Astrocyte (in vitro differentiated cells and primary cell): Measurements from ENCODE around the gene TENM3.
"Not testable (repeated sequence)": the region's sequence is repeated elsewhere in the genome, so short reads cannot be mapped to it uniquely, and the experiment has no call there.

Experiments
- CTCF ChIP-seq: IDR thresholded peaks from 2 replicates; pipeline ENCODE4 v1.5.1; 2011; ENCODE audit warnings: low read depth, mild to moderate bottlenecking, inconsistent platforms, low read length, moderate library complexity; ENCODE audit not compliant: insufficient read depth
- EZH2 ChIP-seq: IDR thresholded peaks from 2 replicates; pipeline ENCODE4 v1.6.1; 2012; ENCODE audit warnings: mild to moderate bottlenecking, low read length, inconsistent platforms; ENCODE audit not compliant: insufficient read depth

GRCh38 chr4:182814065-182814464 is 570.9 kb downstream of the TENM3 start:
- not testable (repeated sequence) for TF ChIP-seq CTCF, EZH2
